ENCODE results near the gene DCAF12.
"Not testable (repeated sequence)": the region's sequence is repeated elsewhere in the genome, so short reads cannot be mapped to it uniquely, and the experiment has no call there.

The DCAF12 gene

GRCh38 chr9:34126207-34127034 is at the start of gene DCAF12:
DCAF12 (minus strand) TSS chr9:34126698; CDS start chr9:34126431, 267 bp downstream.
- peak; percentile 77 for DNase-seq

- no peak for DNase-seq
These were observed 49.6 kb upstream of the DCAF12 start for GRCh38 chr9:34176089-34176488.

- DNase-seq: no peak
These were observed 45.4 kb upstream of the DCAF12 start for GRCh38 chr9:34171753-34172535.

- peak; percentile 87 for DNase-seq
These were observed 43.9 kb upstream of the DCAF12 start for GRCh38 chr9:34170237-34170991.

- no peak for DNase-seq
These were observed 42.6 kb upstream of the DCAF12 start for GRCh38 chr9:34169125-34169524.

- no peak for DNase-seq
These were observed 36.9 kb upstream of the DCAF12 start for GRCh38 chr9:34163434-34163833.

- DNase-seq: no peak
These were observed 31.9 kb upstream of the DCAF12 start for GRCh38 chr9:34158362-34158869.

- DNase-seq: no peak
These were observed 31.4 kb upstream of the DCAF12 start for GRCh38 chr9:34157898-34158297.

GRCh38 chr9:34157318-34157717 is 30.8 kb upstream of the DCAF12 start:
- no peak for DNase-seq

- DNase-seq: no peak
These were observed 27.6 kb upstream of the DCAF12 start for GRCh38 chr9:34154057-34154456.

GRCh38 chr9:34151398-34151797 is 24.9 kb upstream of the DCAF12 start:
- DNase-seq: no peak

GRCh38 chr9:34145165-34145564 is 18.7 kb upstream of the DCAF12 start:
- no peak for DNase-seq

- no peak for DNase-seq
These were observed 16.6 kb upstream of the DCAF12 start for GRCh38 chr9:34143116-34143515.

- DNase-seq: no peak
These were observed 14.4 kb upstream of the DCAF12 start for GRCh38 chr9:34140853-34141252.

GRCh38 chr9:34139477-34140146 is 13.1 kb upstream of the DCAF12 start:
- peak; percentile 69 for DNase-seq

GRCh38 chr9:34138644-34139043 is 12.1 kb upstream of the DCAF12 start:
- DNase-seq: not testable (repeated sequence)

- DNase-seq: no peak
These were observed 8.0 kb upstream of the DCAF12 start for GRCh38 chr9:34134521-34134920.

GRCh38 chr9:34133436-34133949 is 7.0 kb upstream of the DCAF12 start:
- no peak for DNase-seq

GRCh38 chr9:34131571-34131970 is 5.1 kb upstream of the DCAF12 start:
- DNase-seq: no peak

GRCh38 chr9:34127035-34127948 is 794 bp upstream of the DCAF12 start:
- no peak for DNase-seq

- DNase-seq: no peak
These were observed 754 bp downstream of the DCAF12 start for GRCh38 chr9:34125681-34126206.
